ENCODE measurements around the gene SNX21. TPM values are rescaled to one million over a fixed set of nuclear protein-coding genes. Genes with fewer than 3 reads are reported as not detected.

Gene SNX21
- 7.7 to 11.6 TPM (median 9.4 TPM) in 5 replicates for total RNA-seq (2022; extraction: Qiagen RNA extraction)

DNA sequence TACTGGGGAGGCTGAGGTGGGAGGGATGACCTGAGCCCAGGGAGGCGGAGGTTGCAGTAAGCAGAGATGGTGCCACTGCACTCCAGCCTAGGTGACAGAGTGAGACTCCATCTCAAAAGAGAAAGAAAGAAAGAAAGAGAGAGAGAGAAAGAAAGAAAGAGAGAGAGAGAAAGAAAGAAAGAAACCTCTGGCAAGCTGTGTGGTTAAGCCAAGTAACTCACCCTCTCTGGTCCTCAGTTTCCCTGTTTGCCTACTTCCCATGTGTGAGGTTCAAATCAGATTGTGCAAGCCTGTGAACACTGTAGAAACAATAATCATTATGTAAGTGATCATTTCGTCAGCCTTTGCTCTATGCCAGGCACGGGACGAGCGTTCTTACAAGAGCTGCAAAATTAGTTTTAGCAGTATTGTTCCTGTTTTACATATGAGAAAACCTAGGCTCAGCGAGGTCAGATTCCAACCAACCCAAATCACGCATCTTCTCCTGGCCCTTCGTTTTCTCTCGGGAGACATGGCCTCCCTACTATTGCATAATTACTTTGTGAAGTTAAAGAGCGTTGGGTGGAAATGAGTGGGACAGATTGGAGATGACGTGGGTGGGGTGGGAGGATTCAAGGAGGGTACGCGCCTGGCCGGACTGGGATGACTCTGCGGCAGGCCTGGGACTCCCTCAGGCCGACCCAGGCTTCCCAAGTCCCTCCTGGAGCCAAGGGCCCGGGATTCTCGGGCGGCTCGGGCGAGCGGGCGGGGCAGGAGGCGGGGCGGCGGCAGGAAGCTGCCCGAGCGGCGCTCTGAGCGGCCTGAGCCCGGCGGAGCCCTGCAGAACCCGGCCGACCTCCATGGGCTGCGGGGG is at the start of gene SNX21:
Gene SNX21 (plus strand): TSS at position 770 of the 853 bp plus-strand sequence. CDS start 121 bp downstream, outside the sequence.

GRCh38 chr20:45812157-45813005 is 21.2 kb upstream of the SNX21 start, which contains the start of gene UBE2C:
Gene UBE2C, plus strand, starts transcription at chr20:45812644. Its CDS starts 52 bp downstream, at chr20:45812696.

DNA sequence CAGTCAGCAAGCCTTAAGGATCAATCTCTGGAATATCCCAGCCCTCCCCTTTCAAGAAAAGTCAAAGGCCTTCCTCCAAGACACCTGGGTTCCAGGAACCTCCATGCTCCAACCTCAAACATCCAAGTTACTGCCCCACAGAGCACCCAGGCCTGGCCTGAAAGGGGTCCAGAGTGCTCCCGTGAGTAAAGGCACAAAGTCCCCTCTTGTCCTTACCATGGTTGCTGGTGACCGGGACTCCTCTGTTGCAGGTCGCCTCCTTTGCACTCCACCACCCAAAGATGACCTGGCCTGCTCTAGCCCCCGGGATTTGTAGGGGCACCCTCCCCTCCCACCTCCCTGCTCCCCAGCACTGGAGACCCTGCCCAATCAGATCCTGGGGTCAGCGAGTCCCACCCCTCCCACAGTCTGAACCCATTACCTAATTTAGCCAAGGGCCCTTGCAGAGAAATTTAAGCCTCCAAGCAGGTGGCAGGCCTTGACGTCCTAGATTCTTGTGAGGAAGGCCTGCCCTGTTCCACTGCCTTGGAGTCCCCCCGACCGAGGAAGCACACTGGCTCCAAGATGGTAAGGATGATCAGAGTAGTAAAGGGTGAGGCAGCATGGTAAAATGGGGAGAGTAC is 6.5 kb upstream of the SNX21 start, which contains the start of gene TNNC2:
Gene TNNC2 (minus strand): TSS at position 283 of the 623 bp plus-strand sequence. CDS start 64 bp downstream, at position 219.

GRCh38 chr20:45857114-45857881 is 23.7 kb downstream of the SNX21 start, which contains the start of the genes ACOT8 and ZSWIM3:
Gene ACOT8, minus strand, starts transcription at chr20:45857392. Its CDS starts 77 bp downstream, at chr20:45857315.
Gene ZSWIM3, plus strand, starts transcription at chr20:45857614. Its CDS starts 212 bp downstream, at chr20:45857826.

GRCh38 chr20:45880988-45881788 is 47.6 kb downstream of the SNX21 start, which contains the start of gene ZSWIM1:
Gene ZSWIM1, plus strand, starts transcription at chr20:45881227. Its CDS starts 1,366 bp downstream, at chr20:45882593.

GRCh38 chr20:45887346-45887715 is 53.7 kb downstream of the SNX21 start, which contains the start of gene SPATA25:
Gene SPATA25, minus strand, starts transcription at chr20:45887622. Its CDS starts 32 bp downstream, at chr20:45887590.

DNA sequence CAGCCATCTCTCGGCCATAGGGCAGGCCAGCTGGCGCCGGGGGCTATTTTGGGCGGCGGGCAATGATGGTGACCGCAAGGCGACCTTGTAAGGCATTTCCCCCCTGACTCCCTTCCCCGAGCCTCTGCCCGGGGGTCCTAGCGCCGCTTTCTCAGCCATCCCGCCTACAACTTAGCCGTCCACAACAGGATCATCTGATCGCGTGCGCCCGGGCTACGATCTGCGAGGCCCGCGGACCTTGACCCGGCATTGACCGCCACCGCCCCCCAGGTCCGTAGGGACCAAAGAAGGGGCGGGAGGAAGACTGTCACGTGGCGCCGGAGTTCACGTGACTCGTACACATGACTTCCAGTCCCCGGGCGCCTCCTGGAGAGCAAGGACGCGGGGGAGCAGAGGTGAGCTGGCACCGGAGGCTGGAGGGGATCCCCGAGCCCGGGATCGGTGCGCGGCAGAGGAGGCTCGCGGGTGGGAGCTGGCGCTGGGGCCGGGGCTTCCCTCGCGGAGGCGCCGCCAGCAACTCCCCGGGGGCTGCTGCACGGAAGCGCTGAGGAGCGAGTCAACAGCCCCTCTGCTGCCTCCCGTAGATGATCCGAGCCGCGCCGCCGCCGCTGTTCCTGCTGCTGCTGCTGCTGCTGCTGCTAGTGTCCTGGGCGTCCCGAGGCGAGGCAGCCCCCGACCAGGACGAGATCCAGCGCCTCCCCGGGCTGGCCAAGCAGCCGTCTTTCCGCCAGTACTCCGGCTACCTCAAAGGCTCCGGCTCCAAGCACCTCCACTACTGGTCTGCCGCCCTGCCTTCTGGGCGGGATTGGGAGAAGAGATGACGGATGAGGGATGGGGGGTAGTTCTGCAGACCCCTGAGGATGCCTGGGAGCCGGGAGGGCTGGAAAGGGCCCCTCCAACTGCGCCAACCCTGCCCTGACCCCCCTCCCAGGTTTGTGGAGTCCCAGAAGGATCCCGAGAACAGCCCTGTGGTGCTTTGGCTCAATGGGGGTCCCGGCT is 57.7 kb downstream of the SNX21 start, which contains the start of the genes CTSA and NEURL2:
Gene CTSA (plus strand): TSS at position 351 of the 999 bp plus-strand sequence. CDS start 234 bp downstream, at position 585.
Gene NEURL2 (minus strand): TSS at position 224 of the 999 bp plus-strand sequence. CDS start 217 bp downstream, at position 7.

Other genes with a start within 250 kb of the SNX21 start
- not detected in 5 replicates for gene WFDC10A, start 204.1 kb upstream of the SNX21 start, total RNA-seq (2022; extraction: Qiagen RNA extraction)
- not detected in 5 replicates for gene WFDC9, start 202.5 kb upstream of the SNX21 start, total RNA-seq (2022; extraction: Qiagen RNA extraction)
- gene WFDC11, start 163.6 kb upstream of the SNX21 start, total RNA-seq (2022; extraction: Qiagen RNA extraction) = not detected in 5 replicates
- not detected in 5 replicates for gene WFDC13, start 131.8 kb upstream of the SNX21 start, total RNA-seq (2022; extraction: Qiagen RNA extraction)
- not detected in 5 replicates for gene WFDC10B, start 128.8 kb upstream of the SNX21 start, total RNA-seq (2022; extraction: Qiagen RNA extraction)
- gene SPINT4, start 111.5 kb upstream of the SNX21 start, total RNA-seq (2022; extraction: Qiagen RNA extraction) = not detected in 5 replicates
- gene WFDC3, start 41.9 kb upstream of the SNX21 start, total RNA-seq (2022; extraction: Qiagen RNA extraction) = 0.29 to 0.48 TPM in 2 of 5 replicates, not detected in the others
- gene DNTTIP1, start 41.8 kb upstream of the SNX21 start, total RNA-seq (2022; extraction: Qiagen RNA extraction) = 31.5 to 36.3 TPM (median 35.0 TPM) in 5 replicates
- 220 to 247 TPM (median 230 TPM) in 5 replicates for gene UBE2C, start 21.2 kb upstream of the SNX21 start, total RNA-seq (2022; extraction: Qiagen RNA extraction)
- gene TNNC2, start 6.5 kb upstream of the SNX21 start, total RNA-seq (2022; extraction: Qiagen RNA extraction) = 0.12 to 0.29 TPM in 2 of 5 replicates, not detected in the others
- 16.6 to 18.0 TPM (median 16.9 TPM) in 5 replicates for gene ACOT8, start 23.6 kb downstream of the SNX21 start, total RNA-seq (2022; extraction: Qiagen RNA extraction)
- gene ZSWIM3, start 23.8 kb downstream of the SNX21 start, total RNA-seq (2022; extraction: Qiagen RNA extraction) = 1.4 to 1.9 TPM (median 1.6 TPM) in 5 replicates
- 5.1 to 7.0 TPM (median 6.9 TPM) in 5 replicates for gene ZSWIM1, start 47.4 kb downstream of the SNX21 start, total RNA-seq (2022; extraction: Qiagen RNA extraction)
- 0.34 to 0.57 TPM (median 0.49 TPM) in 4 of 5 replicates, not detected in the other for gene SPATA25, start 53.8 kb downstream of the SNX21 start, total RNA-seq (2022; extraction: Qiagen RNA extraction)
- 0.64 to 1.2 TPM (median 0.97 TPM) in 5 replicates for gene NEURL2, start 57.4 kb downstream of the SNX21 start, total RNA-seq (2022; extraction: Qiagen RNA extraction)
- 87.0 to 127 TPM (median 115 TPM) in 5 replicates for gene CTSA, start 57.5 kb downstream of the SNX21 start, total RNA-seq (2022; extraction: Qiagen RNA extraction)
- 1.6 to 1.8 TPM (median 1.6 TPM) in 5 replicates for gene PLTP, start 78.4 kb downstream of the SNX21 start, total RNA-seq (2022; extraction: Qiagen RNA extraction)
- 24.6 to 32.6 TPM (median 31.8 TPM) in 5 replicates for gene PCIF1, start 100.9 kb downstream of the SNX21 start, total RNA-seq (2022; extraction: Qiagen RNA extraction)
- gene ZNF335, start 138.4 kb downstream of the SNX21 start, total RNA-seq (2022; extraction: Qiagen RNA extraction) = 5.9 to 9.5 TPM (median 9.1 TPM) in 5 replicates
- 0.21 to 0.66 TPM (median 0.38 TPM) in 5 replicates for gene MMP9, start 175.1 kb downstream of the SNX21 start, total RNA-seq (2022; extraction: Qiagen RNA extraction)
- gene SLC12A5, start 195.4 kb downstream of the SNX21 start, total RNA-seq (2022; extraction: Qiagen RNA extraction) = 13.5 to 16.4 TPM (median 13.9 TPM) in 5 replicates

Measured in A549 treated with dexamethasone at 1 μM for 4 hours (cell line).